GM19193 (cell line): ENCODE measurements around the gene CCDC124.

Experiments
- POLR2A ChIP-seq: IDR thresholded peaks from 4 replicates; pipeline ENCODE4 v1.6.1; 2011; ENCODE audit not compliant: insufficient read depth, insufficient read length; ENCODE audit errors: extremely low read depth

The CCDC124 gene

GRCh38 chr19:17931532-17932191 is 1.2 kb upstream of the CCDC124 start:
- TF ChIP-seq POLR2A: no peak

GRCh38 chr19:17933414-17934129 is 757 bp downstream of the CCDC124 start:
- TF ChIP-seq POLR2A: no peak

- TF ChIP-seq POLR2A: no peak
Observed at GRCh38 chr19:17936379-17936778, 3.6 kb downstream of the CCDC124 start.

GRCh38 chr19:17937371-17937900 is 4.6 kb downstream of the CCDC124 start:
- no peak for TF ChIP-seq POLR2A

- TF ChIP-seq POLR2A: no peak
Observed at GRCh38 chr19:17938092-17938845, 5.5 kb downstream of the CCDC124 start.

- no peak for TF ChIP-seq POLR2A
Observed at GRCh38 chr19:17942181-17942580, 9.4 kb downstream of the CCDC124 start.

GRCh38 chr19:17942582-17943273 is 9.9 kb downstream of the CCDC124 start:
- TF ChIP-seq POLR2A: no peak

GRCh38 chr19:17943274-17944221 is 10.7 kb downstream of the CCDC124 start:
- TF ChIP-seq POLR2A: no peak

- no peak for TF ChIP-seq POLR2A
Observed at GRCh38 chr19:17944301-17944700, 11.5 kb downstream of the CCDC124 start.

GRCh38 chr19:17946965-17947784 is 14.4 kb downstream of the CCDC124 start:
- peak; percentile 23 for TF ChIP-seq POLR2A

- no peak for TF ChIP-seq POLR2A
Observed at GRCh38 chr19:17947815-17948513, 15.1 kb downstream of the CCDC124 start.

- no peak for TF ChIP-seq POLR2A
Observed at GRCh38 chr19:17948514-17948900, 15.7 kb downstream of the CCDC124 start.
